Smooth muscle cell (in vitro differentiated cells): ENCODE measurements around the gene TENM4. TPM values are rescaled to one million over a fixed set of nuclear protein-coding genes. Genes with fewer than 3 reads are reported as not detected.

Source experiments
- DNase-seq: peaks from one replicate; lab custom pipeline; 2025; ENCODE audit not compliant: unreplicated experiment; lab: John Stamatoyannopoulos, UW
- H2AFZ ChIP-seq: fragments of 200-600 bp; sonication (generic); 2 replicates; pipeline ENCODE4 v1.6.0; 2016; ENCODE audit warnings: antibody characterized with exemption, low read depth, mild to moderate bottlenecking
- H3F3A ChIP-seq: fragments of 200-600 bp; sonication (generic); 2 replicates; pipeline ENCODE4 v1.6.0; 2017; ENCODE audit warnings: antibody characterized with exemption, low read depth
- H3K27ac ChIP-seq: fragments of 200-600 bp; sonication (generic); 2 replicates; pipeline ENCODE4 v1.5.1; 2016; ENCODE audit warnings: low read depth, mild to moderate bottlenecking
- H3K27me3 ChIP-seq: fragments of 200-600 bp; sonication (generic); 2 replicates; pipeline ENCODE4 v1.6.1; 2016; ENCODE audit warnings: low read depth, mild to moderate bottlenecking
- H3K36me3 ChIP-seq: fragments of 200-600 bp; sonication (generic); 2 replicates; pipeline ENCODE4 v1.5.1; 2016; ENCODE audit warnings: low read depth
- H3K4me1 ChIP-seq: fragments of 200-600 bp; sonication (generic); 2 replicates; pipeline ENCODE4 v1.5.1; 2016; ENCODE audit warnings: low read depth
- H3K4me2 ChIP-seq: fragments of 200-600 bp; sonication (generic); 2 replicates; pipeline ENCODE4 v1.6.0; 2016; ENCODE audit warnings: mild to moderate bottlenecking
- H3K4me3 ChIP-seq: fragments of 200-600 bp; sonication (generic); 2 replicates; pipeline ENCODE4 v1.5.1; 2016; ENCODE audit warnings: mild to moderate bottlenecking
- H3K79me2 ChIP-seq: fragments of 200-600 bp; sonication (generic); 2 replicates; pipeline ENCODE4 v1.6.0; 2016; ENCODE audit warnings: low read depth, mild to moderate bottlenecking
- H3K9ac ChIP-seq: fragments of 200-600 bp; sonication (generic); 2 replicates; pipeline ENCODE4 v1.6.0; 2016; ENCODE audit warnings: low read depth
- H3K9me3 ChIP-seq: fragments of 200-600 bp; sonication (generic); replicated peaks from 2 replicates; pipeline ENCODE4 v1.5.1; 2016; ENCODE audit warnings: low read depth
- H4K20me1 ChIP-seq: fragments of 200-600 bp; sonication (generic); 2 replicates; pipeline ENCODE4 v1.6.0; 2016; ENCODE audit warnings: low read depth
- CTCF ChIP-seq: fragments of 200-600 bp; sonication (generic); IDR thresholded peaks from 2 replicates; pipeline ENCODE4 v1.5.1; 2017; ENCODE audit warnings: borderline replicate concordance, mild to moderate bottlenecking, antibody characterized with exemption; ENCODE audit not compliant: insufficient read depth, poor library complexity, severe bottlenecking
- WGBS: methylation state at CpG from one replicate; pipeline ENCODE4 v1.1.7; 2016; ENCODE audit warnings: low lambda C conversion rate; 5-methylcytosine and 5-hydroxymethylcytosine counted together
- polyA plus RNA-seq: library from polyadenylated mRNA; unstranded; fragments of >200 nt; fragmentation: Nextera tagmentation; extraction: Ambion mirVana; gene quantifications from 2 replicates; pipeline ENCODE4 v1.2.1, GENCODE V29; 2016
- total RNA-seq: library from RNA; depleted of rRNA; stranded (reverse); fragments of >200 nt; gene quantifications from 2 replicates; pipeline ENCODE4 v1.2.3, GENCODE V29; 2014

TENM4 gene
- total and polyA plus RNA-seq, 2 experiments from 2014 or later, result 31.6 to 38.2 TPM

DNA sequence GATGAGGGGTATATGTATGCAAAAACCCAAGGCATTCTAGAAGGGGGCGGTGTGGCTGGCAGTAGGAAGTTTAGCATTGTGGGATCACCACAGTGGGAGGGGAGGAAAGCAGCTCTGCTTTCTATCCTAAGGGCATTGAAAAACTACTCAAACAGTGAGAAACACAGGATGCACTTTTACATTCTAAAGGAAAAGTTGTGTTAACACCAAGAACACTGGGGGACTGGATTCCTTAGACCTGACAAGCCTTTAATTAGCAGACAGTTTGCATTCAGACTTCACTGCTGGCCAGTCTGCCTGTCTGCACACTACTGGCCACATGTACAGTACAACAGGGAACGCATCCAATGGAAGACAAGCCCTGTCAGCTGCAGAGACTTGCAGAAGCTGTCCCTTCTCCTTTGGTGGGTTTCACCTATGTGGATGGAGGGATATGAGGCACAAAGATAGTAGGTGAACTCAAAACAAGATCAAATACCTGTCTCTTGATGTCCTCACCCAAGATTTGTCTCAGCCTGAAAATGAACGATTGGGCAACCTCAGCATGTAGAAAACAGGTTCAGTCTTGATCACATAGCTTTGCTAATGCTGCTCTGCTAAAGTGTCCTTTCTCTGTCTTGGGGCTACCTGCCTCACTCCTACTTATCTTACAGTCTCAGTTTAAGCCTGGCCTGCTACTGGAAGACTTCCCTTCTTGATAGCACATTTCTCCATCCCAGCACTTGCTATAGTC is 64.8 kb downstream of the TENM4 start:
- peaks cover 19% of the 10 kb centered on the region for H3K4me1 ChIP-seq
- peak overlapping the region; percentile 79 for H3K4me2 ChIP-seq
- no peak overlapping the region for H2AFZ ChIP-seq
- H4K20me1 ChIP-seq, result peaks cover 55% of the 10 kb centered on the region
- H3K27me3 ChIP-seq, result no peaks in the 10 kb centered on the region
- no peak for DNase-seq
- peaks cover 8% of the 10 kb centered on the region for H3F3A ChIP-seq
- H3K79me2 ChIP-seq, result no peaks in the 10 kb centered on the region
- 35% methylated on average over 3 of the region's 3 CpGs for WGBS
- TF ChIP-seq CTCF, result no peak
- H3K9me3 ChIP-seq, result no peaks in the 10 kb centered on the region
- H3K36me3 ChIP-seq, result no peaks in the 10 kb centered on the region
- peak overlapping the region; percentile 44 for H3K27ac ChIP-seq
- H3K9ac ChIP-seq, result peak overlapping the region; percentile 11
- H3K4me3 ChIP-seq, result no peak overlapping the region

DNA sequence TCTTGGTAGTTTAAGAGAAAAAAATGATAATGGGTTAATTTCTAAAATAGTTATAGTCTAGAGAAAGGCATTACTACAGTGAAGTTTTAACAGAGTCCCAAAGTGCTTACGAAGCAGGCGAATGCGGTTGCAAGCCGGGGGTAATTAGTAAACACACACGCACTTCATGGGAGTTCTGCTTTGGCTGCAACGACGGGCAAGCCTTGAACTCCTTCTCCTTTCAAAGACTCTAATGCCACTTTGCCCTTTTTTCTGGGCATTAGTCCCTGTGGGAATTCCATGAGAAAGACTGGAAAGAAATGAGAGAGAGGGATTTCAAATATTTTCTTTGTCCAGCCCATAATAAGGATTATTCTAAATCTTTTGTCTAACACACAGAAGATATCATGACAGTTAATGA is 66.1 kb downstream of the TENM4 start:
- Histone ChIP-seq H2AFZ (no peak overlapping the region), H3K9me3 (no peaks in the 10 kb centered on the region), H3K9ac (peak overlapping the region; percentile 18), H3K27me3 (no peaks in the 10 kb centered on the region), H4K20me1 (peaks cover 59% of the 10 kb centered on the region), H3F3A (peaks cover 8% of the 10 kb centered on the region), H3K4me3 (no peak overlapping the region), H3K4me2 (peak overlapping the region; percentile 79), H3K79me2 (no peaks in the 10 kb centered on the region), H3K4me1 (peaks cover 19% of the 10 kb centered on the region), H3K36me3 (no peaks in the 10 kb centered on the region), H3K27ac (peak overlapping the region; percentile 30)
- whole genome bisulfite sequencing, result 12% methylated on average over 7 of the region's 7 CpGs
- no peak for DNase-seq
- no peak for TF ChIP-seq CTCF

DNA sequence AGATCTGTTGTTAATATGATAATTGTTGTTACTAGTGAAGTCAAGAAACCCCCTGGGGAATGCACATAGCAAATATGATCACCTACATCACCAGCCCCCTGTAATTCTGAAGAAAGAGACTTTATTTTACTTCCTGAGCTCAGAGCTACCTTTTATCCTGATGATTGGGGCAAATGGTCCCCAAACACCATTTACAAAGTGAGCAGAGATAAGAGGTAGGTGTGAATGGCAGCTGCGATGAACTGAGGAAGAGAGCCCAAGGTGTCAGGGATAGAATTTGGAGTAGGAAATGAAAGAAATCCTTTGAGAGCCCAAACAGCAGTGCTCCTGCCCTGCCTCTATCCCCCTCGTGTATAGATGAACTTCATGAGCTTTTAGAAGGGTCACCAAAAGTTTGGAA is 69.1 kb downstream of the TENM4 start:
- H3K27me3 ChIP-seq, result no peaks in the 10 kb centered on the region
- peaks cover 4% of the 10 kb centered on the region for H3K79me2 ChIP-seq
- no peak overlapping the region for H3K4me3 ChIP-seq
- no peaks in the 10 kb centered on the region for H3K9me3 ChIP-seq
- no peak overlapping the region for H3K9ac ChIP-seq
- no peaks in the 10 kb centered on the region for H3K36me3 ChIP-seq
- peaks cover 87% of the 10 kb centered on the region for H4K20me1 ChIP-seq
- H3K4me2 ChIP-seq, result no peak overlapping the region
- H3K4me1 ChIP-seq, result peaks cover 19% of the 10 kb centered on the region
- no peak overlapping the region for H2AFZ ChIP-seq
- TF ChIP-seq CTCF, result no peak
- DNase-seq, result no peak
- H3F3A ChIP-seq, result peaks cover 8% of the 10 kb centered on the region
- H3K27ac ChIP-seq, result no peak overlapping the region
- 58% methylated on average over 2 of the region's 2 CpGs for WGBS

DNA sequence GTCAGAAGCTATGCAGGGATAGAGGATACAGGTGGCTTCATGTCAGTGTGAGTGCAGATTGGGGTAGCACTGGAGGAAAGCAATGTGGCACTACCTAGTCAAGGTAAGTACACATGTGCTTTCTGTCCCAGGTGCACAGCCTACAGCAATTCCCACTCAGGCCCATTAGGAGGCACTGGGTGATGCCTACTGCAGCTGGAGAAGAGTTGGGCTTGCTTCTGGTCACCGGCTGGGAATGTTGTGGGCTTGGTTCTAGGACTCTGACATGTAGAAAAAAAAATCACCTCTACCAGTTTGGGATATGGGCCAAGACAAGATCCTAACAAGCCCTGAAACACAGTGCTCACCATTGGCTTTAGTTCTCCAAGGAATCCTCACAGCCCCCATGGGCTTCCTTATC is 69.7 kb downstream of the TENM4 start:
- peaks cover 19% of the 10 kb centered on the region for H3K4me1 ChIP-seq
- no peaks in the 10 kb centered on the region for H3K9me3 ChIP-seq
- DNase-seq, result no peak
- H3F3A ChIP-seq, result peaks cover 8% of the 10 kb centered on the region
- H3K79me2 ChIP-seq, result peaks cover 4% of the 10 kb centered on the region
- H3K27me3 ChIP-seq, result no peaks in the 10 kb centered on the region
- no peak overlapping the region for H3K4me3 ChIP-seq
- no peak overlapping the region for H3K27ac ChIP-seq
- peak; percentile 2 for TF ChIP-seq CTCF
- H3K36me3 ChIP-seq, result no peaks in the 10 kb centered on the region
- H3K9ac ChIP-seq, result no peak overlapping the region
- no peak overlapping the region for H3K4me2 ChIP-seq
- H2AFZ ChIP-seq, result no peak overlapping the region
- peaks cover 87% of the 10 kb centered on the region for H4K20me1 ChIP-seq
- 50% methylated on average over 1 of the region's 1 CpG for WGBS
